GM19240 (cell line): ENCODE data around the gene ZFYVE27.
A peak's percentile ranks its signal among the peaks of the same experiment; 100 is the strongest.
"Not testable (repeated sequence)": the region's sequence is repeated elsewhere in the genome, so short reads cannot be mapped to it uniquely, and the experiment has no call there.

Source experiments
- DNase-seq: peaks from one replicate; pipeline ENCODE4 v3.0.0; 2011; ENCODE audit warnings: low spot score; ENCODE audit not compliant: insufficient read length

The ZFYVE27 gene

GRCh38 chr10:97736902-97737769 lies at the start of gene ZFYVE27:
TSS of gene ZFYVE27 (plus strand) at chr10:97737128. CDS start at chr10:97738478, 1,350 bp downstream.
- peak; percentile 96 for DNase-seq

- DNase-seq = no peak
Measured at GRCh38 chr10:97687785-97688781, 48.8 kb upstream of the ZFYVE27 start.

GRCh38 chr10:97689559-97690020 lies 47.3 kb upstream of the ZFYVE27 start:
- DNase-seq = no peak

GRCh38 chr10:97690133-97690532 lies 46.8 kb upstream of the ZFYVE27 start:
- DNase-seq = no peak

GRCh38 chr10:97698072-97698655 lies 38.8 kb upstream of the ZFYVE27 start:
- DNase-seq = not testable (repeated sequence)

GRCh38 chr10:97701438-97702069 lies 35.4 kb upstream of the ZFYVE27 start:
- DNase-seq = peak; percentile 85

GRCh38 chr10:97703398-97704067 lies 33.4 kb upstream of the ZFYVE27 start:
- no peak for DNase-seq

GRCh38 chr10:97704341-97704740 lies 32.6 kb upstream of the ZFYVE27 start:
- DNase-seq = no peak

- no peak for DNase-seq
Measured at GRCh38 chr10:97705006-97705670, 31.8 kb upstream of the ZFYVE27 start.

- DNase-seq = no peak
Measured at GRCh38 chr10:97707134-97707861, 29.6 kb upstream of the ZFYVE27 start.

GRCh38 chr10:97708167-97708566 lies 28.8 kb upstream of the ZFYVE27 start:
- no peak for DNase-seq

GRCh38 chr10:97708976-97709946 lies 27.7 kb upstream of the ZFYVE27 start:
- no peak for DNase-seq

- no peak for DNase-seq
Measured at GRCh38 chr10:97711640-97712572, 25.0 kb upstream of the ZFYVE27 start.

- DNase-seq = no peak
Measured at GRCh38 chr10:97713339-97713825, 23.5 kb upstream of the ZFYVE27 start, which contains the start of gene MARVELD1. TSS of gene MARVELD1 (plus strand) at chr10:97713730. CDS start at chr10:97713877, 147 bp downstream.

- peak; percentile 83 for DNase-seq
Measured at GRCh38 chr10:97713826-97714400, 23.0 kb upstream of the ZFYVE27 start.
